Activated CD8-positive, alpha-beta T cell treated with anti-CD3 and anti-CD28 coated beads for 36 hours (primary cell): ENCODE data around the gene SKI. TPM values are rescaled to one million over a fixed set of nuclear protein-coding genes. Genes with fewer than 3 reads are reported as not detected.

Experiments
- ATAC-seq: fragments of 200-7000 bp; cut with Tn5 transposase; one replicate; pipeline ENCODE4 v1.10.0; 2021; ENCODE audit warnings: mild to moderate bottlenecking, moderate library complexity
- CTCF ChIA-PET: fragments of 350-600 bp; sonication (Branson Sonifier 250); formaldehyde crosslinking; loops from one replicate; lab custom pipeline; 2021; ENCODE audit warnings: antibody characterized with exemption; lab: Charles Lee
- POLR2A ChIA-PET: fragments of 350-600 bp; sonication (Branson Sonifier 250); formaldehyde crosslinking; loops from one replicate; lab custom pipeline; 2021; ENCODE audit warnings: antibody characterized with exemption; lab: Charles Lee
- DNase-seq: peaks from one replicate; pipeline ENCODE4 v3.0.0-alpha.2; 2020
- H3K27ac Mint-ChIP-seq: one replicate; pipeline ENCODE4 v1.8.0; 2021; ENCODE audit warnings: mild to moderate bottlenecking, mixed read lengths
- H3K27me3 Mint-ChIP-seq: one replicate; pipeline ENCODE4 v1.8.0; 2021; ENCODE audit warnings: mixed read lengths
- H3K36me3 Mint-ChIP-seq: one replicate; pipeline ENCODE4 v1.8.0; 2021; ENCODE audit warnings: low read depth, mixed read lengths
- H3K4me1 Mint-ChIP-seq: one replicate; pipeline ENCODE4 v1.8.0; 2021; ENCODE audit warnings: low read depth, mixed read lengths
- H3K4me3 Mint-ChIP-seq: one replicate; pipeline ENCODE4 v1.8.0; 2021; ENCODE audit warnings: mild to moderate bottlenecking, moderate library complexity, mixed read lengths
- H3K9me3 Mint-ChIP-seq: one replicate; pipeline ENCODE4 v1.8.0; 2021; ENCODE audit warnings: mixed read lengths
- intact Hi-C: fragments of 100-400 bp; cut with micrococcal nuclease; formaldehyde crosslinking; loops from one replicate; pipeline ENCODE4 v1.10.0; 2022
- total RNA-seq, 2 experiments: library from RNA; stranded (reverse); gene quantifications; one replicate each; pipeline ENCODE4 v1.2.3, GENCODE V29; 2021
- TF ChIP-seq, protein P1 (sequence below): fragments of 200-600 bp; IDR thresholded peaks from one replicate; pipeline ENCODE4 v1.8.0; 2022; ENCODE audit warnings: antibody characterized with exemption, mild to moderate bottlenecking

The SKI gene
- total RNA-seq, 2 experiments from 2014 or later = 27.5 to 28.3 TPM

DNA sequence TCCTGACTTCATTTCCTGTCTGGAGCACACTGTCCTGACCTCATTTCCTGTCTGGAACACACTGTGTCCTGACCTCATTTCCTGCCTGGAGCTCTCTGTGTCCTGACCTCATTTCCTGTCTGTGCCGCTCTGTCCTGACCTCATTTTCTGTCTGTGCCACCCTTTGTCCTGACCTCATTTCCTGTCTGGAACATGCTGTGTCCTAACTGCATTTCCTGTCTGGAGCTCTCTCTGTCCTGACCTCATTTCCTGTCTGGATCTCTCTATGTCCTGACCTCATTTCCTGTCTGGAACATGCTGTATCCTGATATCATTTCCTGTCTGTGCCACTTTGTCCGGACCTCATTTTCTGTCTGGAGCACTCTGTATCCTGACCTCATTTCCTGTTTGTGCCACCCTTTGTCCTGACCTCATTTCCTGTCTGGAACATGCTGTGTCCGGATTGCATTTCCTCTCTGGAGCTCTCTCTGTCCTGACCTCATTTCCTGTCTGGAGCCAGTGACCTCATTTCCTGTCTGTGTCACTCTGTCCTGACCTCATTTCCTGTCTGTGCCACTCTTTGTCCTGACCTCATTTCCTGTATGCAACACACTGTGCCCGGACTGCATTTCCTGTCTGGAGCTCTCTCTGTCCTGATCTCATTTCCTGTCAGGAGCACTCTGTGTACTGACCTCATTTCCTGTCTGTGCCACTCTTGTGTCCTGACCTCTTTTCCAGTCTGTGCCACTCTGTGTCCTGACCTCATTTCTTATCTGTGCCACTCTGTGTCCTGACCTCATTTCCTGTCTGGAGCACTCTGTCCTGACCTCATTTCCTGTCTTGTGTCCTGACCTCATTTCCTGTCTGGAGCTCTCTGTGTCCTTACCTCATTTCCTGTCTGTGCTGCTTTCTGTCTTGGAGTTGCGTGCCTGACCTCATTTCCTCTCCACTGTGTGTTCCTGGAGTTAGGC, 27.6 kb downstream of the SKI start:
- Mint-ChIP-seq H3K36me3 (peaks cover 9% of the 10 kb centered on the region), H3K27me3 (no peaks in the 10 kb centered on the region), H3K27ac (no peak overlapping the region), H3K9me3 (no peaks in the 10 kb centered on the region), H3K4me1 (peaks cover 47% of the 10 kb centered on the region), H3K4me3 (no peak overlapping the region)
- CTCF ChIA-PET = interaction anchor here (1.0 to 2.2 kb wide), 6 partner anchors 16 to 61 kb away, joined by 3 to 9 read pairs (median 3); partner anchors contain the start of gene FAAP20
- peak; percentile 72 for ATAC-seq
- TF ChIP-seq, protein P1, sequence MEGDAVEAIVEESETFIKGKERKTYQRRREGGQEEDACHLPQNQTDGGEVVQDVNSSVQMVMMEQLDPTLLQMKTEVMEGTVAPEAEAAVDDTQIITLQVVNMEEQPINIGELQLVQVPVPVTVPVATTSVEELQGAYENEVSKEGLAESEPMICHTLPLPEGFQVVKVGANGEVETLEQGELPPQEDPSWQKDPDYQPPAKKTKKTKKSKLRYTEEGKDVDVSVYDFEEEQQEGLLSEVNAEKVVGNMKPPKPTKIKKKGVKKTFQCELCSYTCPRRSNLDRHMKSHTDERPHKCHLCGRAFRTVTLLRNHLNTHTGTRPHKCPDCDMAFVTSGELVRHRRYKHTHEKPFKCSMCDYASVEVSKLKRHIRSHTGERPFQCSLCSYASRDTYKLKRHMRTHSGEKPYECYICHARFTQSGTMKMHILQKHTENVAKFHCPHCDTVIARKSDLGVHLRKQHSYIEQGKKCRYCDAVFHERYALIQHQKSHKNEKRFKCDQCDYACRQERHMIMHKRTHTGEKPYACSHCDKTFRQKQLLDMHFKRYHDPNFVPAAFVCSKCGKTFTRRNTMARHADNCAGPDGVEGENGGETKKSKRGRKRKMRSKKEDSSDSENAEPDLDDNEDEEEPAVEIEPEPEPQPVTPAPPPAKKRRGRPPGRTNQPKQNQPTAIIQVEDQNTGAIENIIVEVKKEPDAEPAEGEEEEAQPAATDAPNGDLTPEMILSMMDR = no peak
- peak; percentile 93 for DNase-seq
- POLR2A ChIA-PET = interaction anchor here (0.7 to 3.3 kb wide), 17 partner anchors 13 to 129 kb away, joined by 3 to 23 read pairs (median 4); partner anchors contain the start of gene FAAP20
- intact Hi-C loops = loop anchor here (5.0 kb wide), 1 partner anchor 47 kb away; no protein-coding TSS in a partner anchor

DNA sequence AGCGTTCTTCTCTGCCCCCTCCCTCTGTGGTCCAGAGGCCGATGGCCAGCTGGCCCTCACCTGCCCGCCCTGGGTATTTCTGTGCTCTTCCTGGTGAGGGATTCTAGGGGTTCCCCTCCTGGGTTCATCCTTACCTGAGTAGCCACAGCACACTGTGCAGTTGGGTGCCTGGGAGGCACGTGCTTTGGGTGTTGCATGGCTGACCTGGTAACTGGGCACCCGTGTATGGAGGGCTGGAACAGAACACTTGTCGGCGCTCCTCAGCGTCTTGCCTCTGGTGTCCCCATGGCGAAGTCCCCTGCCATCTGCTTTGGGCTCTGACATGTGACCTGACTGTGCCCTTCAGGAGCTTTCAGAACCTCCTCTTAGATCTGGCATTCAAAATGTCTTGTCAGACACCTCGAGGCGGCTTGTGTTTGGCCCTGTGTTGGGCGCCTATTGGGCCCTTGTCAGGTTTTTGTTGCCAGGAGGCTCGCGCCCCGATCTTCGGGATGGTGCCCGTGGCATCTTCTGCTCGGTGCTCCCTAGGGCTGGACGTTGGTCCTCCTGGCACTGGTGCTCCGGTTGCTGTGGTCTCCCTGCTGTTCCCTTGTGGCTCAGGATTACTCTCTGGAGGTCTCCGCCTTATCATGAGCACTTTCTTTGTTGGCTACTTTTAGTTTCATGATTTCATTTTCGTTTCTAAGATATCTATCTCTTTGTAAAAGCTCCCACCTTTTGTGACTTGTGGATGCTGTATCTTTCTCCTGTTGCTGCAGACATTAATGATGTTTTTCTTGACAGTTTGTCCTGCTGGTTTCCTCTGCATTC, 28.5 kb downstream of the SKI start:
- intact Hi-C loops = loop anchor here (5.0 kb wide), 1 partner anchor 46 kb away; no protein-coding TSS in a partner anchor
- DNase-seq (peak; percentile 30), ATAC-seq (no peak)
- H3K4me3 Mint-ChIP-seq = no peak overlapping the region
- H3K36me3 Mint-ChIP-seq = peaks cover 11% of the 10 kb centered on the region
- H3K9me3 Mint-ChIP-seq = no peaks in the 10 kb centered on the region
- TF ChIP-seq, protein P1 = no peak
- H3K27me3 Mint-ChIP-seq = no peaks in the 10 kb centered on the region
- peaks cover 48% of the 10 kb centered on the region for H3K4me1 Mint-ChIP-seq
- POLR2A ChIA-PET = interaction anchor here (0.7 to 3.3 kb wide), 12 partner anchors 14 to 1813 kb away, joined by 3 to 23 read pairs (median 6); no protein-coding TSS in a partner anchor
- CTCF ChIA-PET = interaction anchor here (1.0 to 2.2 kb wide), 5 partner anchors 23 to 62 kb away, joined by 3 to 9 read pairs (median 3); partner anchors contain the start of gene FAAP20
- H3K27ac Mint-ChIP-seq = no peak overlapping the region

DNA sequence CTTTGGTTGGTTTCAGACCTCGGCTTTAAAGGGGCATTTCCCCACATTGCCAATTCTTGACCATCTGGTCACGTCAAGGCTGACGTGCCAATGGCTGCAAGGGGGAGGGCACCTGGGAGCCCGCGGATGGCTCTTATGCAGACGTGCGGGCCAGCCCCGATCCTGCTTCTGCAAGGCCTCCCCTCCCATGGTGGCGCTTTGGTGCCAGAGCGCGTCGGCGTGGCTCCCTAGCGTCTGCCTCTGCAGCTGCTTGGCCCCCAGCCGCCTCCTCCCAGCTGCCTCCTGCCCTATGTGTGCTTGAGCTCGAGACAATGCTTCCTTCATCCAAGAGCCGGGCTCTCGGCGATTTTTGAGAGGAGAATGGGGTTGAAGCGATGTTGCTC, 29.1 kb downstream of the SKI start:
- peaks cover 44% of the 10 kb centered on the region for H3K4me1 Mint-ChIP-seq
- intact Hi-C loops = loop anchor here (5.0 kb wide), 1 partner anchor 45 kb away; no protein-coding TSS in a partner anchor
- POLR2A ChIA-PET = interaction anchor here (0.7 to 3.3 kb wide), 5 partner anchors 14 to 1812 kb away, joined by 3 to 23 read pairs (median 6); no protein-coding TSS in a partner anchor

DNA sequence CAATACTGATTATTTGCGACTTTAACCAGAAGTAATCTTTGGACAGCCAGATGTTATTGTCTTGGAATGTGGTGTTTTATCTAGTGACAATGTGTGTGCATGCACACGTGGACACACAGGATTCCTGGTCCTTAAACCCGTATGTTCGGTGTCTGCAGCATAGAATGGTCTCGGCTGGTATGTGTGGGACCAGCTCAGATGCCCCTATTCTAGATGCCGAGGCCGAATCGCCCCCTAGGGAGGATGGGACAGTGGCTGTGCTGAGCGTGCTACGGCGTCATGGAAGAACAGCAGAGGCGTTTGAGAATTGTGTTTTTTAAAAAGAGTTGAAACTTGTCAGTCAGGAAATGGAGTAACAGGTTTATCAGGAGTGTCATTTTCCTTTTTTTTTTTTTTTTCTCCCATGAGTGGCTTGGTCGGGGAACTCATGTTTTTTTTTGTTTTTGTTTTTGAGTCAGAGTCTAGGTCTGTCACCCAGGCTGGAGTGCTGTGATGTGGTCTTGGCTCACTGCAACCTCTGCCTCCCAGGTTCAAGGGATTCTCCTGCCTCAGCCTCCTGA, 30.1 kb downstream of the SKI start:
- intact Hi-C loops = loop anchor here (5.0 kb wide), 1 partner anchor 44 kb away; no protein-coding TSS in a partner anchor
- no peak for DNase-seq
- H3K27ac Mint-ChIP-seq = peak overlapping the region; percentile 90
- peaks cover 42% of the 10 kb centered on the region for H3K4me1 Mint-ChIP-seq
- ChIA-PET POLR2A (interaction anchor here (1.4 kb wide), 1 partner anchor 63 kb away, joined by 3 read pairs; no protein-coding TSS in a partner anchor), CTCF (interaction anchor here (1.2 to 1.8 kb wide), 4 partner anchors 11 to 70 kb away, joined by 3 to 4 read pairs (median 4); partner anchors contain the start of gene FAAP20)
- no peaks in the 10 kb centered on the region for H3K9me3 Mint-ChIP-seq
- TF ChIP-seq, protein P1 = no peak
- H3K4me3 Mint-ChIP-seq = peak overlapping the region; percentile 41
- H3K27me3 Mint-ChIP-seq = no peaks in the 10 kb centered on the region
- ATAC-seq = no peak
- H3K36me3 Mint-ChIP-seq = peaks cover 11% of the 10 kb centered on the region

More for the DNA sequence above, 29.1 kb downstream of the SKI start:
- H3K27me3 Mint-ChIP-seq = no peaks in the 10 kb centered on the region
- CTCF ChIA-PET = interaction anchor here (1.6 to 2.2 kb wide), 4 partner anchors 30 to 62 kb away, joined by 3 to 9 read pairs (median 6); partner anchors contain the start of gene FAAP20
- peaks cover 11% of the 10 kb centered on the region for H3K36me3 Mint-ChIP-seq
- H3K9me3 Mint-ChIP-seq = no peaks in the 10 kb centered on the region
- H3K4me3 Mint-ChIP-seq = no peak overlapping the region
- no peak for DNase-seq
- H3K27ac Mint-ChIP-seq = no peak overlapping the region
- TF ChIP-seq, protein P1 = no peak
- ATAC-seq = no peak
